GM21360 (cell line): Measurements from ENCODE around the gene TPM2.

ENCODE experiments used
- ATAC-seq: cut with Tn5 transposase; IDR thresholded peaks from one replicate; pipeline ENCODE4 v1.9.1; 2021; ENCODE audit warnings: mild to moderate bottlenecking, moderate library complexity; ENCODE audit not compliant: unreplicated experiment

The TPM2 gene

GRCh38 chr9:35696520-35697215 is 6.9 kb upstream of the TPM2 start:
- no peak for ATAC-seq

DNA sequence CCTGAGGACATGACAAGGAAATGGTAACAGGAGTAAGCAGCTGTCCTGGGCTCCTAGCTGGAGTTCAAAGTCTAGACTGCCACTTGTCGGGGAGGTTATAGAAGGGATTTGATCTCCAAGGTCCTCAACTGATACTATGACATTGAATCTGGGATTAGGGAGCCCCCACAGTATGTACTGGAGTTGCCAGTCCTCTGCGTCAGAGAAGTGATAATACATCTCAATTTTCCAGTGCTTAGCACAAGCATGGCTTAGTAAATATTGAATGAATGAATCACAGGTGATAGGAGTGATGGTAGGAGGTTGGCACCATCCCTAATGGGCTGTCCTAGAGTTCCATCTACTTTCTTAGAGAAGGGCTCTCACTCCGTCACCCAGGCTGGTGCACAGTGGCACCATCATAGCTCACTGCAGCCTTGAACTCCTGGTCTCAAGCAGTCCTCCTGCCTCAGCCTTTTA is 6.2 kb upstream of the TPM2 start:
- ATAC-seq = no peak

- ATAC-seq = no peak
Observed at GRCh38 chr9:35691757-35692301, 2.1 kb upstream of the TPM2 start.

DNA sequence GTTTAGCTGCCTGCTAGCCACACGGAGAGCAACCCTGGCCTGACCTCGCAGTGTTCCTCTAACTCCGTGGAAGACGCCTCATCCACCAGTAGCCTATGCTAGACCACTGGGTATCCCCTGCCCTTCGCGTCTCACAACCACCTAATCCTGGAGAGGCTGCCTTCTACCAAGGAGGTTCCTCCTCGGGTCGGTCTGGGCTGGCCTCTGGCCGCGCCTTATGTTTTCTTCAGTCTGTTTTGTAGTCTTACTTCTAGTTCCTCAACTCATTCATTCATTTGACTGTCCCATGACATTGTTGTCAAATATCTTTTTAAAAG is 1.6 kb upstream of the TPM2 start:
- ATAC-seq = no peak

GRCh38 chr9:35690614-35691333 is 1.0 kb upstream of the TPM2 start:
- no peak for ATAC-seq

- ATAC-seq = no peak
Observed at GRCh38 chr9:35690294-35690613, 529 bp upstream of the TPM2 start.

DNA sequence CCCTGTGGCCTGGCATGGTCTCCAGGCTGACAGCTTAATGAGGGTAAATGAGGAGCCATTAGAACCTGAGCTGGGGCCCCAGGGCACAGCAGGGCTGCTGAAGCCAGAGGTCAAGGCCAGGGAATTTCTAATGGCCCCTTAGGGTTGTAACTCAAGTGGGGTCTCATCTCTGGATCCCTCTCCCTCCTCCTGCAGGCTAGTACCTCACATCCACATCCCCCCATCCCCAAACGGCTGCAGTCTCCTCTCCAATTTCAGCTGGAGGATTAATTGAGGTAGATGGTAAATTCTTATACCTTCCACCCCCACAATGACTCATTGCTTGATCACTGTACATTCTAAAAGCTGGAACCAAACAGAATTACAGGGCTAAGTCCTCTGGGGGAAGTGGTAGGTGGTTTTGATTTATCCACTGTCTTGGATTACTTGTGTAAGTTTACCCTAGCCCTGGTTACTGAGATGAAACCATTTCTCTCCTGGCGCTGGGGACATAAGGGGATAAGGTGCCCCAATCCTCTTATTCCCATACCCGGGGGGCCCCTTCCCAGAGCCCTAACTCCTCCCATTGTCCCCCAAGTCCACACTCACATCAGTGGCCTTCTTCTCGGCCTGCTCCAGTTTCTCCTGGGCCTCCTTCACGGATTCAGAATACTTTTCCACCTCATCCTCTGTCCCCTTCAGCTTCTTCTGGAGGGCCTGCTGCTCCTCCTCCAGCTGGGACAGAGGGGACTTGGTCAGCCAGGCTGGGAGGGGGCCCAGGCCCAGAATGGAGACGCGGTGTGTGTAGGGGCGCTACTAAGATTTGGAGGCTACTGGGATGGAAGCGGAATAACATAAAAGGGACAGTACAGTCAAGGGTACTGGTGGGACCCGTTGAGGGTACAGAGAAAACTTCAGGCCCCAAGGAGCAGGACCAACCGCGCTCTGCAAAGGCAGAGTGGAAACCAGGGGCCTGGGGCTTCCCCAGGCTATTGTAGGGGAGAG is 875 bp downstream of the TPM2 start:
- ATAC-seq = no peak

DNA sequence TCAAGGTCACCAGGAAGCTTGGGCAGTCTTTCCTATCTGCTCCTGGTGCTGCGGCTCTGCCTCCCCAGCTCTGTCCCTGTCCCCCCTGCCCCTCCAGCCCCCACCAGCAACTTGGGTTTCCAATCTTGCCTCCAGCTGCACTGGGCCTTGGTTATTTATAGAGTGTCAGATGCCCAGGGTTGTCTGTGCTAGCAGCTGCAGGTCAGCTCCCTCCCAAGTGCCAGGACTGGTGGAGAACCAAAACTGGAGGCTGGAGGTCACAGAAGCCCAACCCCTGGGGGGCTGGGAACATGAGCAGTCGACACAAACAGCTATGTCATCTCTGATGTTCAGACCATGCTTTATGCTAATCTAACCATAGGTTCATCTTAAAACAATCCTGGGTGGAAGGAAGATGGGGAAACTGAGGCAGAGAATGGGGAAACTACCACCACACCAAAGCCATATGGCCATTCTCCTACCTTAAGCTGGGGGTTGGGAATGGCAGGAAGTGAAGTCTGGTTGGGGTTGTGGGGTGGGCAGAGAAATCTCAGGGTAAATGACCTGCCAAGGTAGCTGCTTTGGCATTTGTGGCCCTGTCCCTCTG is 1.7 kb downstream of the TPM2 start:
- no peak for ATAC-seq

DNA sequence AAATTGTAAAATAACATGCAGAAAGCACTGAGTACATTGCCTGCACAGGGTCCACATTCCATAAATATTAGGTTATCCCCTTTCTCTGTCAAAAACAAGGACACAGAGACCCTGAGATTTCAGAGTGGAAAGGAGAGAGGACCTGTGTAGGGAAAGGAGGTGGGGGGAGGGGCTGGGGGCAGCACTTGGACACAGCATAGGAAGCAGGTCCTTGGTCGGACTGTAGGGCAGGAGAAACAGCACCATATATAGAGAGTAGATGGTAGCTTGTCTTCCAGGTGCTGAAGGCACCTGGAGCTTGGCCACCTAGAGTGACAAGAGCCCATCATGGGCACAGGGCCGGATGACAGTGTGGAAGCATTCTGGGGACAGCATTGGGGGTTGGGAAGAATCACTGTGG is 2.4 kb downstream of the TPM2 start:
- ATAC-seq = no peak

DNA sequence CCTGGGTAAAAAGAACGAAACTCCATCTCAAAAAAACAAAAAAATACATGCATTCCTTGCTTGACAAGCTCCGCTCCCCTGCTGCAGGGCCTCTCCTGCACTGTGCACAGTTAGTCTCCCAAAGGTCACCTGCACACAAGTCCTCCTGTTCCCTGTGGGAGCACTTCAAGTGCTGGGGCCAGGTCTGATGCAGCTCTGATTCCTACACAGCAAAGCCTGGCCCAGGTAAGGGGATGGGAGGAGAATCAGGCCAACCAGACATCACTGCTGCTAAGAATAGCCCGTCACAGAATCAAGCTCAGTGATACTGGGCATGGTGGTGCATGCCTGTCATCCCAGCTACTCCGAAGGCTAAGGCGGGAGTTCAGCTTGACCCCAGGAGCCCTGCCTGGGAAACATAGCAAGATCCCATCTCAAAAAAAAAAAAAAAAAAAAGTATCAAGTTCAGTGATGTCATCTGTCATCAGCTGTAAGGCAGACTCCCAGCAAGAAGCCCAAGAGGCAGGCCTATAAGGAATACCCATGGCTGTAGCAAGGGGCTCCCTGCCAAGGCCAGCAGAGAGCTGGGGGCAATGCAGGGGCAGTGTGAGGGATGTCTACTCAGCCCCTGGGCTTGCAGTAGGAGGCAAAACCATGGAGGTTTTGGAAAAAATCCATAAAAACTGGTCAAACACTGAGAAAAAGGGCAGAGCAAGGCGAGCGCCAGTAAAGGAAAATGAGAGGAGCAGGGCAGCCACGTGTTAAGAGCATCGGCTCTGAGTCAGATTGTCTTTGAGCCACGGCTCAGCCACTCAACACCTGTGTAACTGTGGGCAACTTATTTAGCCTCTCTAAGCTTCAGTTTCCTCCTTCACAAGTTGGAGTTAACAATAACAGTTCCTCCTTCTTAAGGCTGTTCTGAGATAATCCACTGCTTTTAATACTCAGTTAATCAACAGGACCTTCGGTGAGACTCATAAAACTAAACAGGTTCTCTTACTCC is 3.2 kb downstream of the TPM2 start:
- no peak for ATAC-seq

GRCh38 chr9:35685506-35685905 is 4.2 kb downstream of the TPM2 start:
- no peak for ATAC-seq

DNA sequence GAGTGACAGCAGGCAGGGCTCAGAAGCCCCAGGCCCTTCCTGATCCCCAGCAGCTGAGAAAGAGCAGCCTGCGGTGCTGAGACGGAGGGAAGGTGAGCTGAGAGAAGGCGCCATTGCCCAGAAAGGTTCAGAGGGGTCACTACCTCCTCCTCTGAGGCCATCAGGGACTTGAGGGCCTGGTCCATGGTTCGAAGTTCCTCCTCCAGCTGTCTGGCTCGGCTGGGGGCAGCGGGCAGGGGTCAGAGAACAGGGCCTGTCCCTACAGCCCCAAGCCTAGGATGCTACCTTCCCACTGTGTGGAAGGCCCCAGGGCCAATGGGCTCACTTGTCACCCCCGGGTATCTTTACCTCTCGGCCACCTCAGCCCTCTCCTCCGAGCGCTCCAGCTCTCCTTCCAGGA is 4.8 kb downstream of the TPM2 start:
- no peak for ATAC-seq

DNA sequence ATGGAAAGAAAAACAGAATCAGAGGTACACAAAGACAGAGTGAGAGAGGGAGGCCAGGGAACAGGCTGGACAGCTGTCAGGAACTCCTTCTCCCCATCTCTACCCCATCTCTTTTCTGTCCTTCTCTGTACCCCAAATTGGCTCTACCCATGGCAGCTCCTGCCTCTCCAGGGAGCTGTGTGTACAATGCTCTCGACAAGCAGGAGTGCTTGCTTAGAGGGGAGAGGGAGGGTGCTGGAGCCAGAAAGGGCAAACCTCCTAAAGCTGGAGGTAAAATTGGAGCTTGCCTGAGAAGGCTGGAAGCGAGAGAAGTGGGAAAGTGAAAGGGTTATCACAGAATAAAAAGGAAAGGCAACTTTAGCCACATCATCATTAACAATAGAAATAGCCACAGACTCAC is 6.4 kb downstream of the TPM2 start:
- no peak for ATAC-seq

- no peak for ATAC-seq
Observed at GRCh38 chr9:35682520-35683315, 7.0 kb downstream of the TPM2 start.

- no peak for ATAC-seq
Observed at GRCh38 chr9:35682051-35682450, 7.7 kb downstream of the TPM2 start.

DNA sequence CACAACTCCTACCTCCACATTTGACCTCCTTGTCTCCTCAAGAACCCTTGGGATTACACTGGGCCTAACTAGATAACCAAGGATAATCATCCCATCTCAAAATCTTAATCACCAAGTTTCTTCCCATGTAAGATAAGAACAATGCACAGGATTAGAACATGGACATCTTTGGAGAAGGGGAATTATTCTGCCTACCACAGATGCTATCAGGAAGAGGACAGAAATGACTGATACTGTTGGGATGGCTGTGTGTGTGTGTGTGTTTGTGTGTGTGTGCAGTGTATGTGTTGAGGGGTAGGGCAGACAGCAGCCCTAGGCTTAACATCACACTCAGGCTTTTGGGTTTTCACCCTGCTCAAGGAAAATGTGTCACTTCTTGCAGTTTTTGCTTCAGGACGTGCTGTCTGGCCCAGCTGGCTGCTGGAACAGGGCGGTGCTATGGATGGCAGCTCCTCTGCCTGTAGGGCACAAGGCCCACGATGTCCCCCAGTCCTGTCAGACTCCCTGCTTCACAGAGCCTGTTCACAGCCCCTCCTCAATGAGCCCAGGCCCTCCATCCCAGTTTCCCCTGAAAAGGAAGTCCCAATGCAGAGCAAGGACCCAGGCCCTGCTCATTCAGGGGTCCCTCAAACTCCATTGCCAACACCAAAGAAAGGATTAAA is 8.3 kb downstream of the TPM2 start:
- no peak for ATAC-seq

GRCh38 chr9:35680331-35681105 is 9.2 kb downstream of the TPM2 start:
- no peak for ATAC-seq
